ENCODE measurements around the gene TWNK.

Gene TWNK

DNA sequence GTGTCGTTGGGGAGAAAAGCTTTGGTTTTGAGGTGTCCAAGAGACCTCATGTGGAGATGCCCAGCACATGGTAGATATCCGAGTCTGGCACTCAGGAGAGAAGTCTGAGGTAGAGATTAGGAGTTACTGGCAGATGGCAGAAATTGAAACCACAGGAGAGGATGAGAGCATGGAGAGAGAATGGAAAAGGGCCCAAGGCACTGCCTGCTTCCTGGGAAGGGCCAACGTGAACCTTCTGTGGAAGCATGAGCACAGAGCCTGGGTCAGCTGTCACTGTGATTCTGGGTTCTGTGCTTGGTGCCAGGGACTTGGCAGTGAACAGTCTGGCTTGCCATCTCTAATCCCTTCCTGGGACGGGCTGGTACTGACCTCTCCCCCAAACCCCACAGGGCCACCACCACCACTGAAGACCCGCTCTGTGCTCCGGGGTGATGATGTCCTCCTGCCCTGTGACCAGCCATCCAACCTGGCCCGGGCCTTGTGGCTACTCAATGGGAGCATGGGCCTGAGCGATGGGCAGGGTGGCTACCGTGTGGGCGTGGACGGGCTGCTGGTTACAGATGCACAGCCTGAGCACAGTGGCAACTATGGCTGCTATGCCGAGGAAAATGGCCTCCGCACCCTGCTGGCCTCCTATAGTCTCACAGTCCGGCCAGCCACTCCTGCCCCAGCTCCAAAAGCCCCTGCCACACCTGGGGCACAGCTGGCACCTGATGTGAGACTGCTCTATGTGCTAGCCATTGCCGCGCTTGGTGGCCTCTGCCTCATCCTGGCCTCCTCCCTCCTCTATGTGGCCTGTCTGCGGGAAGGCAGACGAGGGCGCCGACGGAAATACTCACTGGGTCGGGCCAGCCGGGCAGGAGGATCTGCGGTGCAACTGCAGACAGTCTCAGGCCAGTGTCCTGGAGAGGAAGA is 4.2 kb upstream of the TWNK start:
- H3K9me3 ChIP-seq (ENCODE audit: control insufficient read depth, insufficient read depth, low read depth, low read length) = no peaks in the 10 kb centered on the region
- ChIA-PET CTCF (interaction anchor here (0.7 to 6.4 kb wide), 2 partner anchors 9 to 15 kb away, joined by 3 to 49 read pairs; partner anchors contain the start of gene LZTS2), POLR2A (no interaction called here)
- no peak overlapping the region for H3K27ac ChIP-seq (ENCODE audit: extremely low read depth, low read depth, low read length)
- TF ChIP-seq YY2 (tag by site-specific recombination; IDR thresholded peaks at IDR 0.05) (no peak), SETDB1 (IDR thresholded peaks at IDR 0.05; ENCODE audit: insufficient read length, low read length) (no peak), ZNF175 (tag by site-specific recombination; IDR thresholded peaks at IDR 0.05) (no peak), ZNF311 (tag by site-specific recombination; IDR thresholded peaks at IDR 0.05; ENCODE audit: borderline replicate concordance) (no peak), ZNF785 (tag by site-specific recombination; IDR thresholded peaks at IDR 0.05) (no peak), ZNF350 (tag by site-specific recombination; IDR thresholded peaks at IDR 0.05) (no peak), ZNF843 (tag by site-specific recombination; IDR thresholded peaks at IDR 0.05) (no peak), ZNF140 (tag by site-specific recombination; IDR thresholded peaks at IDR 0.05) (no peak), ZNF423 (tag by site-specific recombination; IDR thresholded peaks at IDR 0.05) (no peak), ZNF292 (tag by site-specific recombination; IDR thresholded peaks at IDR 0.05; ENCODE audit: borderline replicate concordance, low read depth) (no peak)
- TF ChIP-seq, protein P1, sequence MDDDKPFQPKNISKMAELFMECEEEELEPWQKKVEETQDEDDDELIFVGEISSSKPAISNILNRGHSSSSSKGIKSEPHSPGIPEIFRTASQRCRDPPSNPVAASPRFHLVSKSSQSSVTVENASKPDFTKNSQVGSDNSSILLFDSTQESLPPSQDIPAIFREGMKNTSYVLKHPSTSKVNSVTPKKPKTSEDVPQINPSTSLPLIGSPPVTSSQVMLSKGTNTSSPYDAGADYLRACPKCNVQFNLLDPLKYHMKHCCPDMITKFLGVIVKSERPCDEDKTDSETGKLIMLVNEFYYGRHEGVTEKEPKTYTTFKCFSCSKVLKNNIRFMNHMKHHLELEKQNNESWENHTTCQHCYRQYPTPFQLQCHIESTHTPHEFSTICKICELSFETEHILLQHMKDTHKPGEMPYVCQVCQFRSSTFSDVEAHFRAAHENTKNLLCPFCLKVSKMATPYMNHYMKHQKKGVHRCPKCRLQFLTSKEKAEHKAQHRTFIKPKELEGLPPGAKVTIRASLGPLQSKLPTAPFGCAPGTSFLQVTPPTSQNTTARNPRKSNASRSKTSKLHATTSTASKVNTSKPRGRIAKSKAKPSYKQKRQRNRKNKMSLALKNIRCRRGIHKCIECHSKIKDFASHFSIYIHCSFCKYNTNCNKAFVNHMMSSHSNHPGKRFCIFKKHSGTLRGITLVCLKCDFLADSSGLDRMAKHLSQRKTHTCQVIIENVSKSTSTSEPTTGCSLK (tag by site-specific recombination; IDR thresholded peaks at IDR 0.05) = no peak
- TF ChIP-seq, protein P2, sequence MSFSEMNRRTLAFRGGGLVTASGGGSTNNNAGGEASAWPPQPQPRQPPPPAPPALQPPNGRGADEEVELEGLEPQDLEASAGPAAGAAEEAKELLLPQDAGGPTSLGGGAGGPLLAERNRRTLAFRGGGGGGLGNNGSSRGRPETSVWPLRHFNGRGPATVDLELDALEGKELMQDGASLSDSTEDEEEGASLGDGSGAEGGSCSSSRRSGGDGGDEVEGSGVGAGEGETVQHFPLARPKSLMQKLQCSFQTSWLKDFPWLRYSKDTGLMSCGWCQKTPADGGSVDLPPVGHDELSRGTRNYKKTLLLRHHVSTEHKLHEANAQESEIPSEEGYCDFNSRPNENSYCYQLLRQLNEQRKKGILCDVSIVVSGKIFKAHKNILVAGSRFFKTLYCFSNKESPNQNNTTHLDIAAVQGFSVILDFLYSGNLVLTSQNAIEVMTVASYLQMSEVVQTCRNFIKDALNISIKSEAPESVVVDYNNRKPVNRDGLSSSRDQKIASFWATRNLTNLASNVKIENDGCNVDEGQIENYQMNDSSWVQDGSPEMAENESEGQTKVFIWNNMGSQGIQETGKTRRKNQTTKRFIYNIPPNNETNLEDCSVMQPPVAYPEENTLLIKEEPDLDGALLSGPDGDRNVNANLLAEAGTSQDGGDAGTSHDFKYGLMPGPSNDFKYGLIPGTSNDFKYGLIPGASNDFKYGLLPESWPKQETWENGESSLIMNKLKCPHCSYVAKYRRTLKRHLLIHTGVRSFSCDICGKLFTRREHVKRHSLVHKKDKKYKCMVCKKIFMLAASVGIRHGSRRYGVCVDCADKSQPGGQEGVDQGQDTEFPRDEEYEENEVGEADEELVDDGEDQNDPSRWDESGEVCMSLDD (tag by site-specific recombination; IDR thresholded peaks at IDR 0.05) = no peak
- peaks cover 4 to 73% of the 10 kb centered on the region in 2 experiments for H3K36me3 ChIP-seq (ENCODE audit: control insufficient read depth in 2 of 2, insufficient read depth in 1 of 2, low read length in 2 of 2)
- peaks cover 6% of the 10 kb centered on the region for H3K4me1 ChIP-seq (ENCODE audit: control insufficient read depth, insufficient read depth, low read length)
- H3K4me3 ChIP-seq (ENCODE audit: low read depth, low read length) = no peak overlapping the region

DNA sequence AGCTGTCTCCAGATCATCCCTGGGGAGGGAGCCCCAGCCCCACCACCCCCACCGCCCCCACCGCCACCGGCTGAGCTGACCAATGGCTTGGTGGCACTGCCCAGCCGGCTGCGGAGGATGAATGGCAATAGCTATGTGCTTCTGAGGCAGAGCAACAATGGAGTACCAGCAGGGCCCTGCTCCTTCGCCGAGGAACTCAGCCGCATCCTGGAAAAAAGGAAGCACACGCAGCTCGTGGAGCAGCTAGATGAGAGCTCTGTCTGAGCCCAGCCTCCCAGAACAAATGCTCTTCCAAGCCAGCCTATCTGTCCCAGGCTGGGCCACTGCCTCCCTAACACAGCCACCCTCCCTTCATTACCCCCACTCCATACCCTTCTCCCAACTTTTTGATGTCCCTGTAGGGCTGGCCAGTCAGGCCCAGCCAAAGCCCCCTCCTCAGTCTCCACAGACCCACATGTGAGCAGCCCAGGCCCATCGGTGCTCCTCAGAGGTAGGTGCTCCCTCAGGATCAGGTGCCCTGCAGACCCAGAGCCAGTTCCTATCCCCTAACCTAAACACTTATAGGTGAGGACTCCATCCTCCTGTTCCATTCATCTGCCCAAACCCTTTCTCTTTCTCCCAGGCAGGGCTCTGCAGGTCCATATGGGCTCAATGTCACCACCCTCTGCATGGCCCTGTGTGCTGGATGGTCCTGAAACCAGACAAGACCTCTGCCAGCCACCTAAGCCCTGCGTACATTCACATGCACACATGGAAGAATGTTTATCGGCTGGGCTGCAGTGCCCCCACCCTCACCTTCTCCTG is 3.3 kb upstream of the TWNK start:
- H3K9me3 ChIP-seq (ENCODE audit: control insufficient read depth, insufficient read depth, low read depth, low read length) = no peaks in the 10 kb centered on the region
- H3K36me3 ChIP-seq (ENCODE audit: control insufficient read depth in 2 of 2, insufficient read depth in 1 of 2, low read length in 2 of 2) = peaks cover 4 to 70% of the 10 kb centered on the region in 2 experiments
- no peak overlapping the region for H3K27ac ChIP-seq (ENCODE audit: extremely low read depth, low read depth, low read length)
- ChIA-PET CTCF (interaction anchor here (0.7 to 6.4 kb wide), 2 partner anchors 10 to 14 kb away, joined by 3 to 49 read pairs; partner anchors contain the start of gene LZTS2), POLR2A (interaction anchor here (1.4 kb wide), 1 partner anchor 15 kb away, joined by 3 read pairs; the partner anchor contains the start of gene SEMA4G)
- H3K4me1 ChIP-seq (ENCODE audit: control insufficient read depth, insufficient read depth, low read length) = peaks cover 6% of the 10 kb centered on the region
- no peak overlapping the region for H3K4me3 ChIP-seq (ENCODE audit: low read depth, low read length)
- peak; percentile 74 for TF ChIP-seq ZBTB17 (tag by site-specific recombination; IDR thresholded peaks at IDR 0.05)
- TF ChIP-seq ZNF514 (tag by site-specific recombination; IDR thresholded peaks at IDR 0.05) = no peak
- TF ChIP-seq ZNF660 (tag by site-specific recombination; IDR thresholded peaks at IDR 0.05) = no peak
